Astrocyte of the cerebellum (primary cell): ENCODE results near the gene HDAC5.
"Not testable (repeated sequence)": the region's sequence is repeated elsewhere in the genome, so short reads cannot be mapped to it uniquely, and the experiment has no call there.

ENCODE experiments used
- DNase-seq: peaks from one replicate; pipeline ENCODE4 v3.0.0-alpha.2; 2011; ENCODE audit warnings: low read depth
- H3K4me3 ChIP-seq: 2 replicates; pipeline ENCODE4 v1.5.1; 2011; ENCODE audit warnings: mild to moderate bottlenecking, low read depth, low read length, moderate library complexity
- CTCF ChIP-seq: IDR thresholded peaks from 2 replicates; pipeline ENCODE4 v1.5.1; 2012; ENCODE audit warnings: low read length, low read depth, moderate library complexity, mild to moderate bottlenecking; ENCODE audit errors: missing control alignments
- in situ Hi-C: cut with HindIII; loops from 2 replicates; pipeline ENCODE4 v1.10.0; 2017; ENCODE audit warnings: low sequenced_read_pairs

HDAC5 gene

DNA sequence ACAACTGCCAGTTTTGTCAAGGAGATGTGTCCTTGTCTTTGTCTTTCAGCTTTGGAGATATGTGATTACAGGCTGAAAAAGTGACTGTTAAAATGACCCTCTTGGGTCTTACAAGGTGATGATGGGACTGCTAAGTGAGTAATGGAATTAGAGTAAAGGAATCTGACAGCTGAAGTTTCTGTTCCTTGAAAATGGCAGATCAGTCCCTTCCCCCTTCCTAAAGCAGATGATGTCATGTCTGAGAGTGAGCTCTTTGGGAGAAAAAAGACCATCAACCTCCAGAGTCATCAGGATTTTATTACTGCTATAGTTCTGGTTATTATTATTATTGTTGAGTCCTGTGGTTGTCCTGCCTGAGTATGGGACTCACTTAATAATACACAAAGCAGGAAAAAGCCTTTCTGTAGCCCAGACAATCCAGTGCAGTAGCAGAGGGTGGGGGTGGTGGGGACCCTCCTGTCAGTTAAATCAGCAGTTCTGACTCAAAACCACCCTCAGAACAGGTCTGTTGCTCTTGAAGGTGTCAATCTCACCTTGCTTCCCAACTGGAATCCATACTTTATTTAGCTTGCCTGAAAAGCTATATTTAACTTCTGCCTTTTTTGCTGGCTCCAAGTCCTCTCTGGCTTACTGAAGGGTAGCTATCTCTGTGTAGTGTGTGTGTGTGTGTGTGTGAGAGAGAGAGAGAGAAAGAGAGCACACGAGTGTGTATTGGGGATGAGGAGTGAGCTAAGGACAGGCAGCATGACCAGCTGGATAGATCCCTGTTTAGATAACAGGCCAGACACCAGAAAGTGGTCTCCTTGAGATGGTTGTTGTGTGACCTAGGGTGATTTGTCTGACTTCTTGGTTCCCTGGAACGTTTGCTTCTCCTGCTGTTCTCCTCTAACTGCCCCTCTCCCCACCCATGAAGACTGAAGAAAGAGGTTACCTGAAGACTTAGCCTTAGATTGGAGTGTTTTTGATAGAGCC, 23.2 kb upstream of the HDAC5 start:
- no peak for TF ChIP-seq CTCF
- in situ Hi-C loops = no loop called here
- DNase-seq = no peak
- H3K4me3 ChIP-seq = no peak overlapping the region

- no peak for DNase-seq
- no peak overlapping the region for H3K4me3 ChIP-seq
- in situ Hi-C loops = no loop called here
- no peak for TF ChIP-seq CTCF
These were observed 21.7 kb upstream of the HDAC5 start for GRCh38 chr17:44144966-44145739.

DNA sequence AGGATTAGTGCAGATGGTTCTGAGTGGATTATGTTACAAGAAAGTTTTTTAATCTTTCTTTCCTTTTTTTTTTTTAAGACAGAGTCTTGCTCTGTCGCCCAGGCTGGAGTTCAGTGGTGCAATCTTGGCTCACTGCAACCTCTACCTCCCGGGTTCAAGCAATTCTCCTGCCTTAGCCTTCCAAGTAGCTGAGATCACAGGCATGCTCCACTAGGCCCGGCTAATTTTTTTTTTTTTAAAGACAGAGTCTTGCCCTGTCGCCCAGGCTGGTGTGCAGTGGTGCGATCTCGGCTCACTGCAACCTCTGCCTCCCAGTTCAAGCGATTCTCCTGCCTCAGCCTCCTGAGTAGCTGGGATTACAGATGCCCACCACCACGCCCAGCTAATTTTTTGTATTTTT, 20.5 kb upstream of the HDAC5 start:
- H3K4me3 ChIP-seq, in situ Hi-C loops, DNase-seq: not testable (repeated sequence)

DNA sequence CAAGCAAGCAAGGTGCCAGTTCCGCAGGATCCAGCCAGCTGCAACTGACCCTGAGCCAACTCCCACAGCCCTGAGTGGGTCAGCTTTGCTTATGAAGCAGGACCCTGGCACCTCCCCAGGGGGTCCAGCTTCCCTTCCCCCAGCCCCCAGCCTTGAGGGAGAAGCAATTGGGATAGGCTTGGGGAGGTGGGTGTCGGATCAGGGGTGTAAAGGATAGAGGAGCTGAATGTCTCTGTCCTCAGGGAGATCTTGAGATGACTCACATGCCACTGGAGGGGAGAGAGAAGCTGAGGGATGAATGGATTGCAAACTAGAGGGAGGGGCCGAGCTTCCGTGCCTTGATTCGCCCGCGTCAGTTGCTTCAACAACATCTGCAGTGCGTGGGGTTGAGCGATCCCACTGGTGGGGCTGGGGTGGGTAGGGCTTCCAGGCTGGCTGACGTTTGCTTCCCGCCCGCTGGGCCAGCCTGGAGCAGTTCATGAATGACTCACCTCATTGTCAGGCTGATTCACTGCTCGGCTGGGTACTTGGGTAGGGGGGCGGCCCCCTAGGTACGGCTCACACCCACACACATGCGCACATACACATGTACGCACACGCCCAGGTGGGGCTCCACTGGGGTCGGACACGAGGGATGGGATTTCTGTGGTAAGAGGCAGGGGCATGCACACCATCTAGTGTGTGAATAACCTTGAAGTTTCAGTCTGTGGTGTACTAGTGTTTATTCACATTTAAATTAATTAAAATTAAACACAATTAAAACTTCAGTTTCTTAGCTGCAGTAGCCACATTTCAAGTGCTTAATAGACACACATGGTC, 14.7 kb upstream of the HDAC5 start:
- peak overlapping the region; percentile 15 for H3K4me3 ChIP-seq
- in situ Hi-C loops = no loop called here
- DNase-seq = peak; percentile 96
- TF ChIP-seq CTCF = no peak

- TF ChIP-seq CTCF = no peak
- DNase-seq = no peak
- in situ Hi-C loops = no loop called here
These were observed 11.5 kb upstream of the HDAC5 start for GRCh38 chr17:44134752-44135568.

DNA sequence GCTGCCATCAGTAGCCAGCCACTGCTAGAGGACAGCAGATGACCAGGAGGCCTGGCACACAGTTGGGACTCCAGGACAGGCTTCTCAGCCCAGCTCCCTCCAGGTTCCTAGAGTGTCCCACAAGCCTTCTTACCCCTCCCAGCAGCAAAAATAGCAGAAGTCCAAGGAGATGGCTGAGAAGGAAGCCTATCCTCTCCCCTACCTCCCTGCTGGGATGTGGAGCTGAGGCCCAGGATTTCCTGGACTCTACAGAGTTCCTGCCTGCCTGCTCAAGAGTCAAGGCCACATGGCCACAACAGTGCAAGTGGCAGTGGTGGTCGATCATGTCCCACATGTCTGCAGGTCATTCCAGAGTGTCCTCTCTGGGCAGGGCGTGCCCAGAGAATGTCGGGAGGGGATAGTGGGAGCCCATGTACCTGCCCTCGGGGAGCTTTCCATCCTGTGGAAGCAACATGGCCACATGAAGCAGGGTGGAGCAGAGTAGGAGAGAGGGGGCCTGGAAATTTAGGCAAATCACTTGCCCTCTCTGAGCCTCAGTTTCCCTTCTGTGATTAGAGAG, 10.6 kb upstream of the HDAC5 start:
- DNase-seq = no peak
- no peak overlapping the region for H3K4me3 ChIP-seq
- no peak for TF ChIP-seq CTCF
- in situ Hi-C loops = no loop called here

More at GRCh38 chr17:44134752-44135568, 11.5 kb upstream of the HDAC5 start:
- no peak overlapping the region for H3K4me3 ChIP-seq
